Measurements from ENCODE around the gene SLAMF6.
"Not testable (repeated sequence)": the region's sequence is repeated elsewhere in the genome, so short reads cannot be mapped to it uniquely, and the experiment has no call there.

The SLAMF6 gene

DNA sequence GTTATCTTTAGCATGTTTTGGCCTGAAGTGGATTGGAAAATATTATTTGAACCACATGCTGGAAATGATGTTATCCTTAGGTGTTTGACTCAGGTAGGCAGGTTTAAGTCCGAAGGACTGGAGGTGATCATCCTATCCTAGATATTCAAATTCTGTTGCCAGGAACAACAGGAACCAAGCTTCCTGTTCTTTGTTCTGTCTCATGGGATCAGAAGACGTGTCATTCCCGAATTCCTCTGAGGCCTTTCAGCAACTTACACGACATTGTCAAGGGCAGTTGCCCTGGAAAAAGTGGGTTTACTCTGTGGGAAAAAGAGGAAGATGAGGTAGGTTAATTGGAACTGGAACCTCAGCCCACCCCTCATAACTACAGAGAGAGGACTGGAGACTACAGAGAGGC, 36.6 kb downstream of the SLAMF6 start:
- TF ChIP-seq, protein P1, sequence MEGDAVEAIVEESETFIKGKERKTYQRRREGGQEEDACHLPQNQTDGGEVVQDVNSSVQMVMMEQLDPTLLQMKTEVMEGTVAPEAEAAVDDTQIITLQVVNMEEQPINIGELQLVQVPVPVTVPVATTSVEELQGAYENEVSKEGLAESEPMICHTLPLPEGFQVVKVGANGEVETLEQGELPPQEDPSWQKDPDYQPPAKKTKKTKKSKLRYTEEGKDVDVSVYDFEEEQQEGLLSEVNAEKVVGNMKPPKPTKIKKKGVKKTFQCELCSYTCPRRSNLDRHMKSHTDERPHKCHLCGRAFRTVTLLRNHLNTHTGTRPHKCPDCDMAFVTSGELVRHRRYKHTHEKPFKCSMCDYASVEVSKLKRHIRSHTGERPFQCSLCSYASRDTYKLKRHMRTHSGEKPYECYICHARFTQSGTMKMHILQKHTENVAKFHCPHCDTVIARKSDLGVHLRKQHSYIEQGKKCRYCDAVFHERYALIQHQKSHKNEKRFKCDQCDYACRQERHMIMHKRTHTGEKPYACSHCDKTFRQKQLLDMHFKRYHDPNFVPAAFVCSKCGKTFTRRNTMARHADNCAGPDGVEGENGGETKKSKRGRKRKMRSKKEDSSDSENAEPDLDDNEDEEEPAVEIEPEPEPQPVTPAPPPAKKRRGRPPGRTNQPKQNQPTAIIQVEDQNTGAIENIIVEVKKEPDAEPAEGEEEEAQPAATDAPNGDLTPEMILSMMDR (IDR thresholded peaks at IDR 0.05), result no peak
- no peak for TF ChIP-seq ZFX (IDR thresholded peaks at IDR 0.05; ENCODE audit: borderline replicate concordance)
- no peak overlapping the region for H3K27ac ChIP-seq

DNA sequence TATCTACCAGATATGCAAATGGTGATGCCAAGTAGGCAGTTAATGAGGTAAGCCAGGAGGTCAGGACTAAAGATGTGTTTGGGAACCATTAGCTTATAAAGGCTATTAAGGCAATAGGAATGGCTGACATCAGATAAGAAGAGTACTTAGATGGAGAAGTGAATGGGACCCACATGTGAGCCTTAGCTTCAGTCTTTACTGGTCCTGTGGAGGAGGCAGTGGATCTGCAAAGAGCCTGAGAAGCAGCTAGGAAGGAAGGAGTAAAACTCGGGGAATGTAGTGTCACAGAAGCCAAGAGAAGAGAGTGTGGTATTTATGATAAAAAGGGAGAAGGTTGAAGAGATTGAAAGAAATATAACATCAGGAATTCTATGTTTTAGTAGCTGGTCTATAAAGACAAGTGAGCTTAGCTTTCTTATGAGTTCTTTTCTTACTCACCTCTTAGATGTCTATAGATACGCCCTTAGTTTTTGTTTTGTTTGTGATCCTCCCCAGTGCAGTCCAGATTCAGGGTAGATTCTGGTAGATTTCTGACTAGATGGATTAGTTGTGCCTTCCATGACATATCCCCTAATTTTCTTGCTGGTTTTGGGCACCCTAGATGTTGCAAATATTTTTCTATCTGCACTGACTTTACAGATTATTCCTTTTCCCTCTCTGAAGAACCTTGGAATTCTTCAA, 39.4 kb downstream of the SLAMF6 start:
- no peak for TF ChIP-seq ZFX (IDR thresholded peaks at IDR 0.05; ENCODE audit: borderline replicate concordance)
- TF ChIP-seq, protein P1 (IDR thresholded peaks at IDR 0.05), result no peak
- no peak overlapping the region for H3K27ac ChIP-seq

- TF ChIP-seq ZFX (IDR thresholded peaks at IDR 0.05; ENCODE audit: borderline replicate concordance), result no peak
- TF ChIP-seq, protein P1 (IDR thresholded peaks at IDR 0.05), result no peak
- no peak overlapping the region for H3K27ac ChIP-seq
Observed at GRCh38 chr1:160481979-160482596, 41.0 kb downstream of the SLAMF6 start.

DNA sequence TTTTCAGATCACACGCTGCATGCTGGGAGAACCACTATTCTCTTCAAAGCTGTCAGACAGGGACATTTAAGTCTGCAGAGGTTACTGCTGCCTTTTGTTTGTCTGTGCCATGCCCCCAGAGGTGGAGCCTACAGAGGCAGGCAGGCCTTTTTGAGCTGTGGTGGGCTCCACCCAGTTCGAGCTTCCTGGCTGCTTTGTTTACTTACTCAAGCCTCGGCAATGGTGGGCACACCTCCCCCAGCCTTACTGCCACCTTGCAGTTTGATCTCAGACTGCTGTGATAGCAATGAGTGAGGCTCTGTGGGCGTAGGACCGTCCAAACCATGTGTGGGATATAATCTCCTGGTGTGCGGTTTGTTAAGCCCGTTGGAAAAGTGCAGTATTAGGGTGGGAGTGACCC, 42.3 kb downstream of the SLAMF6 start:
- H3K27ac ChIP-seq, result not testable (repeated sequence)

DNA sequence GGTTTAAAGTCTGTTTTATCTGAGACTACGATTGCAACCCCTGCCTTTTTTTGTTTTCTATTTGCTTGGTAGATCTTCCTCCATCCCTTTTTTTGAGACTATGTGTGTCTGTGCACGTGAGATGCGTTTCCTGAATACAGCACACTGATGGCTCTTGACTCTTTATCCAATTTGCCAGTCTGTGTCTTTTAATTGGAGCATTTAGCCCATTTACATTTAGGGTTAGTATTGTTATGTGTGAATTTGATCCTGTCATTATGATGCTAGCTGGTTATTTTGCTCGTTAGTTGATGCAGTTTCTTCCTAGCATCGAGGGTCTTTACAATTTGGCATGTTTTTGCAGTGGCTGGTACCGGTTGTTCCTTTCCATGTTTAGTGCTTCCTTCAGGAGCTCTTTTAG, 44.0 kb downstream of the SLAMF6 start:
- H3K27ac ChIP-seq, result not testable (repeated sequence)

DNA sequence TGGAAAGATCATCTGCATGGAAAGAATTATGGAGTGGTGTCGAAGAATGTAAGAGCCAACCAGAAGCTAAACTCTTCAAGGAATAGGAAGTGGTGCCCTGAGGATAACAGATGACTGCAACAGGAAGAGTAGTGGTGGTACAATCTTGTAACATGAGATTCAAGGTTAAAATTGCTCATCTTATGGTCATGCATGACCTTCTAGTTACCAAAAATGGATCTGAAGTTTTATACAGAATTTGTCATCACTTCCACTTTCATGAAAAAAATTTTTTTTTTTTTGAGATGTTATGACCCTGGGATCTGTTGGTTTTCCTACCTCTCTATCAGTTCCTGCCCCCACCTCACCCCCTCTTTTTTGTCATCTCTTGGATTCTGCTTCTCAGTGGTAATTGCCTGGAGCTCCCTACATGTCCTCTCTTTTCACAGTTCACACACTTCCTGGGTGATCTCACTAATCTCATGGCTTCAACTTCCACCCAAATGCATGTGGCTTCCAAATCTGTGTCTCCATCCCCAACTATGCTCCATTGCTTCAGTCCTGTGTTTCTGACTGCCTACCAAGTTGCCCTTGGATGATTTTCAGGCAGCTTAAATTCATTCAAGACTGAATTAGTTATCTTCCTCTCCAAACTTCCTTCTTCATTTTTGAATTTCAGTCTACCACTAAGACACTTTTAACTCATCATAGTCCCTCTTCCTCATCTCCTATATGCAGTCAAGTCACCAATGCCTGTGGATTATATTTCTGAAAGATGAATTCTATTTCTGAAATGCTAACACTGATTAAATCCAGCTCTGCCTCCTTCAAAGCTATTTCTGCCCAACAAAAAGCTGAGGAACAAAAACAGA, 48.4 kb downstream of the SLAMF6 start:
- no peak for TF ChIP-seq ZFX (IDR thresholded peaks at IDR 0.05; ENCODE audit: borderline replicate concordance)
- TF ChIP-seq, protein P1 (IDR thresholded peaks at IDR 0.05), result no peak
- no peak overlapping the region for H3K27ac ChIP-seq

GRCh38 chr1:160472112-160472511, 50.9 kb downstream of the SLAMF6 start:
- TF ChIP-seq ZFX (IDR thresholded peaks at IDR 0.05; ENCODE audit: borderline replicate concordance), result no peak
- TF ChIP-seq, protein P1 (IDR thresholded peaks at IDR 0.05), result no peak
- H3K27ac ChIP-seq, result no peak overlapping the region

- TF ChIP-seq, protein P1 (IDR thresholded peaks at IDR 0.05), result no peak
- no peak for TF ChIP-seq ZFX (IDR thresholded peaks at IDR 0.05; ENCODE audit: borderline replicate concordance)
- H3K27ac ChIP-seq, result no peak overlapping the region
Observed at GRCh38 chr1:160471253-160471652, 51.8 kb downstream of the SLAMF6 start.

All from 22Rv1 (cell line).